K562 (cell line): ENCODE results near the gene NRM. TPM values are rescaled to one million over a fixed set of nuclear protein-coding genes. Genes with fewer than 3 reads are reported as not detected.

Experiments
- BMI1 ChIP-seq: fragments of 150-350 bp; IDR thresholded peaks from 2 replicates; pipeline ENCODE4 v1.6.1; 2014; ENCODE audit warnings: low read length
- CBFB ChIP-seq: sonication (generic); formaldehyde crosslinking; IDR thresholded peaks from 2 replicates; pipeline ENCODE4 v1.4.0; 2020; ENCODE audit warnings: mild to moderate bottlenecking, missing genetic modification reagents
- CBX2 ChIP-seq: fragments of 200-600 bp; sonication (generic); IDR thresholded peaks from one replicate; pipeline ENCODE4 v1.6.1; 2012; ENCODE audit warnings: mild to moderate bottlenecking, low read length, inconsistent platforms; ENCODE audit not compliant: insufficient read depth, poor library complexity, severe bottlenecking
- EP300 ChIP-seq: IDR thresholded peaks from 2 replicates; pipeline ENCODE4 v1.6.1; 2012; ENCODE audit warnings: low read length, improper control_type of control experiment
- FOSL1 ChIP-seq: fragments of 200-800 bp; sonication (Bioruptor generic); conservative IDR thresholded peaks from 2 replicates; pipeline ENCODE4 v1.6.1; 2016; ENCODE audit warnings: missing genetic modification characterization, missing compliant biosample characterization
- FOXA3 ChIP-seq, 2 experiments: fragments of 450-650 bp in 1 of 2; sonication (generic) in 1 of 2; formaldehyde crosslinking; IDR thresholded peaks in 1 of 2; conservative IDR thresholded peaks in 1 of 2; 2 replicates each; pipeline versions ENCODE4 v1.4.0 to v1.8.0; 2020 to 2022; ENCODE audit warnings: mild to moderate bottlenecking in 2 of 2, missing genetic modification reagents in 1 of 2
- HNRNPL ChIP-seq: fragments of 200-400 bp; formaldehyde crosslinking; IDR thresholded peaks from 2 replicates; pipeline ENCODE4 v1.6.1; 2017; ENCODE audit warnings: low read depth, mild to moderate bottlenecking, low read length
- LCOR ChIP-seq: sonication (generic); formaldehyde crosslinking; IDR thresholded peaks from 2 replicates; pipeline ENCODE4 v1.8.0; 2022; ENCODE audit warnings: mild to moderate bottlenecking, missing genetic modification reagents
- LEF1 ChIP-seq: fragments of 450-650 bp; IDR thresholded peaks from 2 replicates; pipeline ENCODE4 v1.6.1; 2016; ENCODE audit warnings: mild to moderate bottlenecking
- MAFF ChIP-seq: IDR thresholded peaks from 2 replicates; pipeline ENCODE4 v1.6.1; 2012; ENCODE audit warnings: low read length, improper control_type of control experiment
- NCOA6 ChIP-seq: fragments of 450-650 bp; IDR thresholded peaks from 2 replicates; pipeline ENCODE4 v1.6.1; 2017; ENCODE audit warnings: mild to moderate bottlenecking
- SAP30 ChIP-seq: fragments of 200-600 bp; sonication (generic); IDR thresholded peaks from 2 replicates; pipeline ENCODE4 v1.6.1; 2012; ENCODE audit warnings: borderline replicate concordance, low read depth, mild to moderate bottlenecking, moderate library complexity, low read length, control low read depth, inconsistent platforms; ENCODE audit not compliant: insufficient read depth, poor library complexity, severe bottlenecking
- SMARCA4 ChIP-seq: fragments of 450-650 bp; IDR thresholded peaks from 2 replicates; pipeline ENCODE4 v1.6.1; 2016
- XRCC3 ChIP-seq: fragments of 450-650 bp; IDR thresholded peaks from 2 replicates; pipeline ENCODE4 v1.6.1; 2017; ENCODE audit warnings: mild to moderate bottlenecking, moderate library complexity
- ZKSCAN1 ChIP-seq: fragments of 150-350 bp; IDR thresholded peaks from 2 replicates; pipeline ENCODE4 v1.6.1; 2016; ENCODE audit warnings: low read depth, low read length
- ZNF23 ChIP-seq: fragments of 250-450 bp; sonication (Bioruptor Pico); IDR thresholded peaks from 2 replicates; pipeline ENCODE4 v1.4.0; 2020; ENCODE audit warnings: mild to moderate bottlenecking
- ZNF609 ChIP-seq: sonication (generic); formaldehyde crosslinking; IDR thresholded peaks from 2 replicates; pipeline ENCODE4 v1.8.1; 2023; ENCODE audit warnings: missing genetic modification reagents, mild to moderate bottlenecking, borderline replicate concordance
- ZZZ3 ChIP-seq: fragments of 450-650 bp; IDR thresholded peaks from 2 replicates; pipeline ENCODE4 v1.6.1; 2016; ENCODE audit warnings: antibody characterized with exemption, mild to moderate bottlenecking, moderate library complexity
- polyA plus RNA-seq, 8 experiments: library from polyadenylated mRNA; depleted of rRNA in 4 of 8; stranded (reverse) in 5 of 8; unstranded in 3 of 8; fragments of >200 nt; fragmentation: Nextera tagmentation in 2 of 8; fragmentation: Illumina TruSeq in 1 of 8; extraction: Ambion mirVana in 2 of 8; extraction: Trizol in 1 of 8; gene quantifications; 2 replicates each; pipeline versions ENCODE4 v1.2.1 to v1.2.3, GENCODE V29; 2011 to 2014; ENCODE audit warnings: inconsistent platforms in 1 of 8, missing spikeins in 1 of 8
- total RNA-seq, 7 experiments: library from RNA; depleted of rRNA in 6 of 7; stranded (reverse); fragments of >200 nt in 6 of 7; fragmentation: Illumina TruSeq in 2 of 7; extraction: Trizol in 2 of 7; gene quantifications; 2 replicates each; pipeline versions ENCODE4 v1.2.1 to v1.2.3, GENCODE V29; 2011 to 2021; ENCODE audit warnings: low replicate concordance in 1 of 7
- TF ChIP-seq, protein P1 (sequence below): fragments of 250-450 bp; sonication (Bioruptor Pico); IDR thresholded peaks from 2 replicates; pipeline ENCODE4 v1.5.0; 2022; ENCODE audit warnings: mild to moderate bottlenecking
- TF ChIP-seq, protein P2 (sequence below): sonication (generic); formaldehyde crosslinking; IDR thresholded peaks from 2 replicates; pipeline ENCODE4 v1.4.0; 2020; ENCODE audit warnings: mild to moderate bottlenecking, missing genetic modification reagents

NRM gene
- total and polyA plus RNA-seq, 9 of the 15 experiments (the other 6 are each of a cell fraction or from before 2014, with no cell fraction given): 9.7 to 58.2 (median 18.1) TPM

DNA sequence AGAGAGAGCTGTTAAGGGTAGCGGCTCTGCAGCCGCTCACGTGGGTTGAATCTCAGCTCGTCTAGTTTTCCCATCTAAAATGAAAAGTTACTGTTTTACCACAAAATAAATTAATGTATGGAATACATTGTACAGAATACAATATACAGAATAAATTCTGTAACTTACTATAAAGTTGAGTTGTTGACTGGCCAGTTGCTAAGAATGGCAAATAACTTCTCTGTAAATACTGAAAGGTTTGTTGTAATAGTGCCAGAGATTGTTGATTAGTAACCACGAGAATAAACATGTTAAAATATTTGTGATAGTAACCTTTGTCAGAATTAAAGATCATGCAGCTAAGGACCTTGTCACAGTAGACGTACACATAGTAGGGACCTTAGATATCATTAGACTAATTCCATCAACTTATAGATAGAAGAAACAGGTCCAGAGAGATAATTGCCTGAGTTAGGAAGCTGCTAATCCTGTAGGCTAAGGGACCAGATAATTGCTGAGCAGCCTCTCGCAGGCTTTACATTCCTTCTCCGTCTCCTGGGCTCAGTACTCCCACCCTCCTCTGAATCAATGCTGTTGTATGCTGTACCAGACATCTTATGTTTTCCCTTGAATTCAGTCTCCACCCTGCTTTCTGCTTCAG is 544 bp upstream of the NRM start (continued):
- TF ChIP-seq, protein P1, sequence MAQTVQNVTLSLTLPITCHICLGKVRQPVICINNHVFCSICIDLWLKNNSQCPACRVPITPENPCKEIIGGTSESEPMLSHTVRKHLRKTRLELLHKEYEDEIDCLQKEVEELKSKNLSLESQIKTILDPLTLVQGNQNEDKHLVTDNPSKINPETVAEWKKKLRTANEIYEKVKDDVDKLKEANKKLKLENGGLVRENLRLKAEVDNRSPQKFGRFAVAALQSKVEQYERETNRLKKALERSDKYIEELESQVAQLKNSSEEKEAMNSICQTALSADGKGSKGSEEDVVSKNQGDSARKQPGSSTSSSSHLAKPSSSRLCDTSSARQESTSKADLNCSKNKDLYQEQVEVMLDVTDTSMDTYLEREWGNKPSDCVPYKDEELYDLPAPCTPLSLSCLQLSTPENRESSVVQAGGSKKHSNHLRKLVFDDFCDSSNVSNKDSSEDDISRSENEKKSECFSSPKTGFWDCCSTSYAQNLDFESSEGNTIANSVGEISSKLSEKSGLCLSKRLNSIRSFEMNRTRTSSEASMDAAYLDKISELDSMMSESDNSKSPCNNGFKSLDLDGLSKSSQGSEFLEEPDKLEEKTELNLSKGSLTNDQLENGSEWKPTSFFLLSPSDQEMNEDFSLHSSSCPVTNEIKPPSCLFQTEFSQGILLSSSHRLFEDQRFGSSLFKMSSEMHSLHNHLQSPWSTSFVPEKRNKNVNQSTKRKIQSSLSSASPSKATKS (CRISPR knock-in tag): no peak
- TF ChIP-seq BMI1: no peak
- TF ChIP-seq EP300: 0 out of 2 replicates have a peak, but pooled peaks have one; percentile 21
- 0 out of 4 replicates have a peak, but pooled peaks of 1 of the 2 experiments have one; percentile 32 for TF ChIP-seq FOXA3 (CRISPR knock-in tag; conservative IDR thresholded peaks at IDR 0.05 in 1 of 2, IDR thresholded peaks at IDR 0.05 in 1 of 2)
- no peak for TF ChIP-seq CBX2
- TF ChIP-seq MAFF: no peak
- no peak for TF ChIP-seq ZNF23 (CRISPR knock-in tag)
- TF ChIP-seq ZNF609: no peak
- TF ChIP-seq LEF1: no peak
- peak; percentile 84 for TF ChIP-seq ZKSCAN1
- no peak for TF ChIP-seq XRCC3
- TF ChIP-seq LCOR: no peak
- no peak for TF ChIP-seq HNRNPL
- TF ChIP-seq, protein P2, sequence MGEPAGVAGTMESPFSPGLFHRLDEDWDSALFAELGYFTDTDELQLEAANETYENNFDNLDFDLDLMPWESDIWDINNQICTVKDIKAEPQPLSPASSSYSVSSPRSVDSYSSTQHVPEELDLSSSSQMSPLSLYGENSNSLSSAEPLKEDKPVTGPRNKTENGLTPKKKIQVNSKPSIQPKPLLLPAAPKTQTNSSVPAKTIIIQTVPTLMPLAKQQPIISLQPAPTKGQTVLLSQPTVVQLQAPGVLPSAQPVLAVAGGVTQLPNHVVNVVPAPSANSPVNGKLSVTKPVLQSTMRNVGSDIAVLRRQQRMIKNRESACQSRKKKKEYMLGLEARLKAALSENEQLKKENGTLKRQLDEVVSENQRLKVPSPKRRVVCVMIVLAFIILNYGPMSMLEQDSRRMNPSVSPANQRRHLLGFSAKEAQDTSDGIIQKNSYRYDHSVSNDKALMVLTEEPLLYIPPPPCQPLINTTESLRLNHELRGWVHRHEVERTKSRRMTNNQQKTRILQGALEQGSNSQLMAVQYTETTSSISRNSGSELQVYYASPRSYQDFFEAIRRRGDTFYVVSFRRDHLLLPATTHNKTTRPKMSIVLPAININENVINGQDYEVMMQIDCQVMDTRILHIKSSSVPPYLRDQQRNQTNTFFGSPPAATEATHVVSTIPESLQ (CRISPR knock-in tag): 0 out of 2 replicates have a peak, but pooled peaks have one; percentile 52
- TF ChIP-seq SMARCA4: 0 out of 2 replicates have a peak, but pooled peaks have one; percentile 40
- TF ChIP-seq CBFB (CRISPR knock-in tag): no peak
- no peak for TF ChIP-seq SAP30
- TF ChIP-seq FOSL1 (tag): 0 out of 2 replicates have a peak, but pooled peaks have one; percentile 34
- no peak for TF ChIP-seq NCOA6
- no peak for TF ChIP-seq ZZZ3
